ENCODE data around the gene ENDOG.
A peak's percentile ranks its signal among the peaks of the same experiment; 100 is the strongest.

The ENDOG gene

DNA sequence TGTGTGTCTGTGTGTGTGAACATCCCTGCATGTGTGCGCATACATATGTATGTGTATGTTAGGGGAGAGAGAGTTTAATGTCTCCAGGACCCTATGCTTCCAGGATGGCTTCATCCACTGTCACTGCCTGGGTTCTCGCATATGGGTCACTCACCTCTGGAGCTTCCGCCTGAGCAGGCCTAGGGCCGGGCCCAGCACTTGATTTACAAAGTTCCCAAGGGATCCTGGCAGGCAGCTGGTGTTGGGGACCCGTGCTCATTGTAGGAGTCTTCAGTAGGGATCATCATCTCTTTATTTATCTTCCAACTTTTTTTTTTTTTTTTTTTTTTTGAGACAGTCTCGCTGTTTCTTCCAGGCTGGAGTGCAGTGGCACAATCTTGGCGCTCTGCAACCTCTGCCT is 18.2 kb upstream of the ENDOG start:
- no peak for DNase-seq (ENCODE audit: low spot score)

DNA sequence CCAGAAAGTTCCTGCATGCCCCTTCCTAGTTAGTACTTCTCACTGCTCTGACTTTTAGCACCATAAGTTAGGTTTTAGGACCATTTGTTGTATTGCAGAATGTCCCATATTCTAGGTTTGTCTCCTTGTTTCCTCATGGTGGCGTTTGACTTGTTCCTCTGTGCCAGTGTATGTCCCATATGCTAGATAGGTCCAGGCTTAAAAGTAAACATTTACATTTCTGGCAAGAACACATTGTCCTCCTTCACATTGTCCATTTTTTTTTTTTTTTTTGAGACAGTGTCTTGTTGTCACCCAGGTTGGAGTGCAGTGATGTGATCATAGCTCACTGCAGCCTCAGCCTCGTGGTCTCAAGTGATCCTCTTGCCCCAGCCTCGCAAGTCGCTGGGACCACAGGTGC is 15.8 kb upstream of the ENDOG start:
- DNase-seq (ENCODE audit: low spot score) = no peak

DNA sequence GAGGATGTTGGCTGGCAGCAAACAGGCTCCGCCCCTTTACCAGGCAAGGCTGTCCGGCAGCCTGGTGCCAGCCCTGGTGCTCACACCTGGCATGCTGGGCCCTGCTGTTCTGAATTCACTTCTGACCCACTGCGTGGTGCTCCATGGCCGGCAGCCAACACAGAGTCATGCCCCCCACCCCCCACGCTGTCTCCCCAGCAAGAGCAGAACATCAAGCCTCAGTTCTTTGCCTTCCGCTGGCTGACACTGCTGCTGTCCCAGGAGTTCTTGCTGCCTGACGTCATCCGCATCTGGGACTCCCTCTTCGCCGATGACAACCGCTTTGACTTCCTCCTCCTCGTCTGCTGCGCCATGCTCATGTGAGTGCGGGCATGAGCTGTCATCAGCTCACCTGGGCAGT is 12.6 kb upstream of the ENDOG start:
- DNase-seq (ENCODE audit: low spot score) = no peak

DNA sequence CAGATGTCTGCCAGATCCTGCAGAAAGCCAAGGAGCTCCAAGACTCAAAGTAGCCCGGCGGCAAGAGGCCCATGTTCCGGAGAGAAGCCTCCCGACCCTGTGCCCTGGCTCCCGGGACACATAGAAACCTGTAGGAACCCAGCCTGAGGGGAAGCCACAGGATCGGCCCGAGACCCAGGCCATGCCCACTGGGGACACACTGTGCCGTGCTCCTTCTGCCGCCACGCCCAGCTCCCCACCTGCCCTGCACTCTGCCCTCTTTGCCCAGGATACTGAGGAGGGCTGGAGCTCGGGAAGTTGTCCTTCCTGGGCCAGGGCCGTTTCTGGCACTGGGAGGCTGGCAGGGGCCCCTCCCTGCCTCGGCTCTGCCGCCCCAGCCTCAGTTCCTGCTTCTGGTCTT is 10.5 kb upstream of the ENDOG start:
- DNase-seq (ENCODE audit: low spot score) = no peak

DNA sequence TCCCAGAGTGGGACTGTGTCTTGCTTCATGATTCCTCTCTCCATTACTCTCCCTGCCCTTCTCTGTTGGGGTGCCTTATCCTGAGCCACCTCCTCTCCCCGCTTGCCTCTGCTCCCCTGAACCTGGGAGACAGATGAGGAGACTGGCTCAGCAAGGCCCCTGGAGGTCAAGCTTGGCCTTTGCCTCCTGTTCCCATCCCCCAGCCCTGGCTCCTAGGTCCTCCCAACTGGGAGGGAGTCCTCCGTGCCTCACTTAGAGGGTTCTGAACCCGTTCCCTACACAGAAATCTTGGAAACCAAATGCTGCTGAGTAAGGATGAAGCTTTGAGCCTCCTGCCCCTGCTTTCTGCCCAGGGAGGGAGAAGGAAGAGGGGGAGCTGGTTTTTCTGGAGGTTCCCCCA is 9.8 kb upstream of the ENDOG start:
- no peak for DNase-seq (ENCODE audit: low spot score)

DNA sequence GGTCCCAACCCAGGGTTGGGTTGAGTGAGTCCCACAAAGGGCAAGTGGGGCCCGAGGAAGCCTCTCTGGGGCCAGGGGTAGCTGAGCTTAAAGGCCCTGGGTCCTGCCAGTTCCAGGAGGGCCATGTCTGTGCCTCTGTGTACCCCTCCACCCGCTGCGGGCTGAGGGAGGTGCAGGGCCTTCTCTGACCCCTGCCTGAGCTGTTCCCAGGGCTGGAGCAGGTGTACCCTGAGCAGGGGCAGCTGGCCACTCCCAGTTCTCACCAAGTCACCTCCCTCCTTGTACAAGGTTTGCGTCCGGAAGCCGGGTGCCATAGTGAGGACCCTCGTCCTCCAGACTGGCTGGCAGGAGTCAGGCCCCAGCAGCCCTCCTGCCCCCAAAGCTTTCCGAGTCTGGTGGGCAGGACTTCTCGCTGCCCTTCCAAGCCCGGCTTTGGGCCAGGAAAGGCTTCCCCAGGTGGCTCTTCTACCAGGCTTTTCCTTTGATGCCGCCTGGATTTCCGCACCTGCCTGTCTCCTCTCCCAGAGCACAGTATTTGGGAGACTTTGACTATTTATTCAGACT is 9.2 kb upstream of the ENDOG start:
- DNase-seq (ENCODE audit: low spot score) = no peak

DNA sequence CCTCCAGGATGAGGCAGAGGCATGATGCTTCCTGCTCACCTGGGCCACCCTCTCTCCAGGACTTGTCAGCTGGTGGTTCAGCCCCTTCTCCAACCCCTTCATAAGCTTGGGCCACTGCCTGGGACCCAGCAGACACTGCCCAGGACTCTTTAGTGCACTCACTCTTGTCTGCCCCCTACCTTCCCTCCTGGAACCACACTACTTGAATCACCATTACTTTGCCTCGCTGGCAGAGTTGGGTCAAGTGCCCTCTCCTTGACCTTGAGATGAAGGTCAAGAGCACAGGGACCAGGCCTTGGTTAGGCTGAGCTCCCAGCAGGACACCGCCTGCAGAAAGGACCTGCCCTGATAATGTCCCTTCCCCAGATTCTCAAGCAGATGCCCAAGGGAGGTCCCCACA is 8.5 kb upstream of the ENDOG start:
- DNase-seq (ENCODE audit: low spot score) = no peak

DNA sequence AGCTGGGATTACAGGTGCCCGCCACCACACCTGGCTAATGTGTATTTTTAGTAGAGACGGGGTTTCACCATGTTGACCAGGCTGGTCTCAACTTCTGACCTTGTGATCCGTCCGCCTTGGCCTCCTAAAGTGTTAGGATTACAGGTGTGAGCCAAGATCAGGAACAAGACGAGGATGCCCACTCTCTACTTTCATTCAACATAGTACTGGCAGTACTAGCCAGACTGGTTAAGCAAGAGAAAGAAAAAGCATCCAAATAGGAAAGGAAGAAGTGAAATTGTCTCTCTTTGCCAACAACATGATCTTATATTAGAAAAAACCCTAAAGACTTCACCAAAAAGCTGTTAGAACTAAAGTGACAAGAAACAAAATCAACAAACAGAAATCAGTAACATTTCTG is 7.4 kb upstream of the ENDOG start:
- DNase-seq (ENCODE audit: low spot score) = no peak

DNA sequence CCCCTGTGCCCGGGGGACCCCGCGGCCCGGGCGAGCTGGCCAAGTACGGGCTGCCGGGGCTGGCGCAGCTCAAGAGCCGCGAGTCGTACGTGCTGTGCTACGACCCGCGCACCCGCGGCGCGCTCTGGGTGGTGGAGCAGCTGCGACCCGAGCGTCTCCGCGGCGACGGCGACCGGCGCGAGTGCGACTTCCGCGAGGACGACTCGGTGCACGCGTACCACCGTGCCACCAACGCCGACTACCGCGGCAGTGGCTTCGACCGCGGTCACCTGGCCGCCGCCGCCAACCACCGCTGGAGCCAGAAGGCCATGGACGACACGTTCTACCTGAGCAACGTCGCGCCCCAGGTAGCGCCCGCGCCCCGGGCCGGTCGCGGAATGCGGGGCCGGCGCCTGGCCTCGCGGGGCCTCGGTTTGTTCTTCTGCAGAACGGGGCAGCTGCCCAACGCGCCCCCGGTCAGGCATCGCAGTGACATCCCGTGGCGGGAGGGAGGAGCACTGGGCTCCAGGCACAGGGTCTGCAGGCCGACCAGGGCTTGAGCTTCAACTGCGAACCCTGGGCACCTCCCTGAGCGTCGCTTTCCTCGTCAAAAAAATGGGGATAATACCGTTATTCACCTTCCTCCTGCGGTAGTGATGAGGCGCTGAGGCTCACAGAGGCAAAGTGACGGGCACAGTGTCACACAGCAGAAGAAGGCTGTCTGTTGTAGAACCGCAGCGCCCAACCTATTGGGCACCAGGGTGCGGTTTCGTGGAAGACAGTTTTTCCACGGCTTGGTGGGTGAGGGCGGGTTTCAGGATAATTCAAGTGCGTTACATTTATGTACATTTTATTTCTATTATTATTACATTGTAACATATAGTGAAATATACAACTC is 777 bp downstream of the ENDOG start:
- DNase-seq (ENCODE audit: low spot score) = peak; percentile 74

DNA sequence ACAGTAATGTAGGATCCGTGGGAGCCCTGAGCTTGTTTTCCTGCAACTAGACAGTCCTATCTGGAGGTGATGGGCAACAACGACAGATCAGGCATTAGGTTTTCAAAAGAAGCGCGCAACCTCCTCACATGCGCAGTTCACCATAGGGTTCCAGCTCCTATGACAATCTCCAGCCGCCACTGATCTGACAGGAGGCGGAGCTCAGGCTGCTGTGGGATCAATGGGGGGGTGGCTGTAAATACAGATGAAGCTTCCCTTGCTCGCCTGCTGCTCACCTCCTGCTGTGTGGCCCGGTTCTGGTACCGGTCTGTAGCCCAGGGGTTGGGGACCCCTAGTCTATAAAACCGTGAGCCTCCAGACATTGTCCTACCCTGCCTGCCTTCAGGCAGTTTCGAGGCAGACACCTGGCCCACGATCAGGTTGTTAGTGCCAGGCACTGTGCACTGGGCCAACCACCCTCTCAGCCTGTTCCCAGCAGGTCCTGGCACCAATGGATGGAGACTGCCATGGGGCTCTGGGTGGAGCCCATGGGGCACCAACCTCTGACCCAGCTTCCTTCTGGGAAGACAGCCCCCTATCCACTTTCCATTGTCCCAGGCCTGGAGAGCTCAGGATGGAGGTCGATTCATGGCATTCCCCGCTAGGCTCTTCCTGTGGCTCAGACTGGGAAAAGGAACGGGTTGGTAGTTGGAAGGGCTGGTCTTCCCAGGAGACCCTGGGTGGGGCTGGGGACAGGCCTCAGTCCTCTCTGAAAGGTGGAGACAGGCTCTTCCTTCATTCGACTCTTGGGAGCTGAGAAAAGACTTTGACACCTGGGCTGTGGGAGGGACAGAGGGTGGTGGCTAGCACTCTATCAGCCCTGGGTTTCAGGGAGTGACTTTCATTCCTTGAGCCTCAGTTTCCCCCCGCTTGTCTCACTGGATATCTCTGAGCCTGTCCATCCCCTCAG is 1.7 kb downstream of the ENDOG start:
- DNase-seq (ENCODE audit: low spot score) = no peak

DNA sequence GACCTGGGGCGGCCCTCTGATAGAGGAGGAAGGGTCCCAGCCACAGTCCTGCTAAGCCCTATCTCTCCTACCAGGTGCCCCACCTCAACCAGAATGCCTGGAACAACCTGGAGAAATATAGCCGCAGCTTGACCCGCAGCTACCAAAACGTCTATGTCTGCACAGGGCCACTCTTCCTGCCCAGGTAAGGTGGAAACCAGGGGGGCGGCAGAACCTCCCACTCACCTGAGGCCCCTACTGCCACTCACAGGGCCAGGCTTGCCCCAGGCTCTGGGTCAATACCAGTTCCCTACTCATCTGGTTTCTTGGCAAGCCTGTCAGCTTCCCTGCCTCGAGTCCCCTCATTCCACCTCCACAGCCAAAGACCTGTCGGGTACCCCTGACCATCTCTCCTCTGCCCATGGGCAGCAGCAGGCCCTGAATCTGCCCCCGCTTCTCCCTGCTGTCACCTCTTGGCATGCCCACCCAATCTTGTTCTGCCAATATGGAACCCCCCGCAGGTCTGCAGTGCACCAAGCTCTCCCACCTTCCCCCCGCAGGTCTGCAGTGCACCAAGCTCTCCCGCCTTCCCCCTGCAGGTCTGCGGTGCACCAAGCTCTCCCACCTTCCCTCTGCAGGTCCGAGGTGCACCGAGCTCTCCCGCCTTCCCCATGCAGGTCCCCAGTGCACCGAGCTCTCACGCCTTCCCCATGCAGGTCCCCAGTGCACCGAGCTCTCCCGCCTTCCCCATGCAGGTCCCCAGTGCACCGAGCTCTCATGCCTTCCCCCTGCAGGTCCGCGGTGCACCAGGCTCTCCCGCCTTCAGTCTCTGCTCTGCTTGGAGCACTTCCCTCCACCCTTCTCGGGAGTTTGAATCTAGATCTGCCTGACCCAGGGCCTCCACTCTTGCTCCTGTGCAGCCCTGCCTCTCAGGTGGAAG is 2.6 kb downstream of the ENDOG start:
- DNase-seq (ENCODE audit: low spot score) = no peak

DNA sequence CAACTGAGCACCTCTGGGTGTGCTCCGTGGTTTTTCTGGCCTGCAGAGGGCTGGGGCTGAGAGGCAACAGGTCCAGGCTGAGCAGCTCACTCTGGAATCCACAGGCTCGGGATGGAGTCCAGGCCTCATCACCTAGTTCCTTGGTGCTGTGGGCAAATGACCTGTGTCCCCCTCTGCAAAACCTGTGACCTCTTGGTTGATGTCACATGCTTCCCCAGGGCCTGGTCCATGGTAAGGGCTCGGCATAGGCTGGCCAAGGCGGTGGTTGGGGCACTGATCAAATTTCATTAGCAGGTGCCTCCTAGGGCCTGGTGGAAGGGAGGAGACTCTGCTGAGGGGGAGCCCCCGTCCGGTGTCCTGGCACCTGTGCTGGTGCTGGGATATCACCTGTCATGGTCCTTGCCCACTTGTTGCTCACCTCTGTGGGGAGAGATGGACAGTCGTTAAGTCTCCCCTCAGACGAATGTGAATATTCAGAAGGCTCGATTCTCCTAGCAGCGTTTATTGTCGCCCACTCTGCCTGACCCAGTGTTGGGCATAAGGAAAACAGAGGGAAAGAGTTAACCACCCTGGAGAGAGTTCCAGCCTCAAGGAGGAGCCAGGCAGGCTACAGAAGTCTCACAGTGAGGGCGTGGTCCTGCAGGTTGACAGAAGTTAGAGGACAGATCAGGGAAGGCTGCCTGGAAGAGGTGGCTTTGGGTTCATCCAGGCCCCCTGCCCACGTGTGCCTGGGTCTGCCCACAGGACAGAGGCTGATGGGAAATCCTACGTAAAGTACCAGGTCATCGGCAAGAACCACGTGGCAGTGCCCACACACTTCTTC is 3.5 kb downstream of the ENDOG start:
- DNase-seq (ENCODE audit: low spot score) = no peak

DNA sequence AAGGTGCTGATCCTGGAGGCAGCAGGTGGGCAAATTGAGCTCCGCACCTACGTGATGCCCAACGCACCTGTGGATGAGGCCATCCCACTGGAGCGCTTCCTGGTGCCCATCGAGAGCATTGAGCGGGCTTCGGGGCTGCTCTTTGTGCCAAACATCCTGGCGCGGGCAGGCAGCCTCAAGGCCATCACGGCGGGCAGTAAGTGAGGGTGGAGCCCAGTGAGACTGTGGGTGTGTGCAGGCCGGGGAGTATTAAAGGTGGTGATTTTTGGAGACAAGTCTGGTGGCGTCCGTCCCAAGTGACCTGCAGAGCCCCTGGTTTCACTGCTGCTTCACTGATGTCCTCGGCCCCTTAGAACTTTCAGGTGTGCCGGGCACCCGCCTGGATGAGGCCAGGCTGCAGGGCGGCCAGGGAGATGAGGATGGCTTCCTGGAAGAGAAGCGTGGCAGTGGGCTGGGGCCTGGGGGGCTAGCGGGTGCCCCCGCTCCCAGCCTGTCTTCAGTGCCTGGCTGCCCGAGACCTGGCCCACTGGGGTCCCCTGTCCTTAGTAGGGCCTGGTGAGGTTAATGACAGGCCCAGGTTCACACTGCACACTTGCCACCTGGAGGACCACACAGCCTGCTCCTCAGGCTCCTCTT is 4.2 kb downstream of the ENDOG start:
- no peak for DNase-seq (ENCODE audit: low spot score)

DNA sequence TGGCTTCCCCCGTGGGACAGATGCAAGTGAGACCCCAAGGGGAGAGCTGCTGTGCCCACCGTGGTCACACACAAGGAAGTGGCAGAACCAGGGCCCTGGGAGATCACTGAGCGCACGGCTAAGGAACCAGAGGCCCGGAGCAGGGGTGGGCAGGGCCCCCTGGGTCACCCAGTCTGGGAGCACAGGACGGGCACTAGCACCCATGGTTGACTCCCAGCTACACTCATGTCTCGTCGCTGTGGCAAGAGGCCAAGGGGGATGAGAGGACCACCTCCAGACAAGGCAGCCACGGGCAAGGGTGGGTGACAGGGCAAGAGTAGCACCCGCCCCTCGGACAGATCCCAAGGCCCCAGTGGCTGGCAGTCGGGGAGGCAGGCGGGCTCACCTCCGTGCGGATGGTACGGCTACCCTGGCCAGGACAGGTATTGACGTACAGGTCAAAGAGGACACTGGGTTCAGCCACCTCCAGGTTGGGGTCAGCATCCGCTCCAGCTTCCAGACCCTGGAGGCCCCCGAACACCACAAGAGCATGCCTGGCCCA is 5.1 kb downstream of the ENDOG start:
- no peak for DNase-seq (ENCODE audit: low spot score)

DNA sequence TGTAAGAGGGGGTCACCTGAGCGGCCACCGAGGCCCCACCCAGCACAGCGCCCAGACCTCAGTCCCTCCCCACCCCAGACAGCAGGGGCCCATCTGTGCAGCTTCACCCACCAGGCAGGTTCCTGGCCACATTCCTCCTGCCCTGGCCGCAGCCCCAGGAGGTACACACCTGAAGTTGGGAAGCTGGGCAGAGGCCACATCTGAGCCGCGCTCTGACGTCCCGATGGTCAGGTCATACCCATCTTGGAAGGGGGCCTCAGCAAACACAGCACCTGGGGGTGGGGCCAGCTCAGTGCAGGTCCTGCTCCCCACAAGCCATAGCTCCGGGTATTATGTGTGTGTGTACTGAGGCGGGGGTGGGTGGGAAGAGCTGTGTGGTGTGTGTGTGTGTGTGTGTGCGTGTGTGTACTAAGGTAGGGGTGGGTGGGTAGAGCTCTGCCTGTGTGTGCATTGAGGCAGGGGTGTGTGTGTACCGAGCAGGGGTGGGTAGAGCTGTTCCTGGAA is 5.7 kb downstream of the ENDOG start:
- DNase-seq (ENCODE audit: low spot score) = no peak

DNA sequence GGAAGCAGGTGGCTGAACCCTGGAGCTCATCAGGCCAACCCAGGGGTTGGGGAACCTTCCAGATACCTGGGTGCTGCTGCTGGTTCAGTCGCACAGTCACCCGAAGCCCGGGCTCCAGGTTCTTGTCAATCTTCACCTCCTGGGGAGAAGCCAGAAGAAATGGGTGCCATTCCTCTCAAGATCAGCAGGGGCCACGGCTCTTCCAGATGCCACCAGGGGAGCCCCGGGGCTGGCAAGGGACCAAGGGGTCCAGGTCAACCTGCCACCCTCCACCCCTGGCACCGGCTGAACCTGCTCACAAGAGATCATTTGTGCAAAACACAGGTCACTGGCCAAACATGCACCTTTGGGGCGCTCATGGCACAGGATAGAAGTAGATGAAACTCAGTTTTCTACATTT is 6.6 kb downstream of the ENDOG start:
- DNase-seq (ENCODE audit: low spot score) = no peak

DNA sequence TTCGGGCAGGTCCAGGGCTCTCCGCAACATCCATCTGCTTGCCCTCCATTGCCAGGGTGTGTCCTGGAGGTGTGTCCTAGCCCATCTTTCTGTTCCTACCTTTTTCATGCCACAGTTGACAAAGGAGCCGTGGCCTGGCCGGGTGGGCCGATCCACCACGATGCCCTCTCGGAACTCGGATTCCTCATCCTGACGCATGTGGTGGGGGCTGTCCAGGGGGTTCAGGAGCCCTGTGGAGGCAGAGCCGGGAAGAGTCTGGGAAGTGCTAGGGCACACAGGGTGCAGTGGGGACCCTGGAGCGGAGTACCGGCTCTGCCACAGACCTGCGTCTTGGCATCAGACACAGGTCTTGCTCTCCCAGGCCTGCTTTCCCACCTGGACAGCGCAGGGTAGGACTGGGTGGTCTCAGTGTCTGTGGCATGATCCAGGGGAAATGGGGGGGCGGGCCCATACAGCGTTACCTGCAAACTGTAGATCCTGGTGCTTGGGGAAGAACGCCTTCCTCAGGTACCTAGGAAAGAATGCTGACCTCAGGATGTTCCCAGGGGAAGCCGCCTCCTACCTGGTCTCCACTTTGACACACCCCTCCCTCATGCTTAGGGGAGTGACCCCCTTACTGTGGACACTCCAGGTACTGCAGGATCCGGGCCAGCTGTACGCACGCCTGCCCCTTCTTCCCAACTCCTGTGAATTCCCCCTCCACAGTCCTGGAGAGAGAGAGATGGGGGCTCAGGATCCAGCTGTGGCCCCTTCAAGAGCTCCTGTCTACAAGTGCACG is 7.8 kb downstream of the ENDOG start:
- DNase-seq (ENCODE audit: low spot score) = peak; percentile 59

DNA sequence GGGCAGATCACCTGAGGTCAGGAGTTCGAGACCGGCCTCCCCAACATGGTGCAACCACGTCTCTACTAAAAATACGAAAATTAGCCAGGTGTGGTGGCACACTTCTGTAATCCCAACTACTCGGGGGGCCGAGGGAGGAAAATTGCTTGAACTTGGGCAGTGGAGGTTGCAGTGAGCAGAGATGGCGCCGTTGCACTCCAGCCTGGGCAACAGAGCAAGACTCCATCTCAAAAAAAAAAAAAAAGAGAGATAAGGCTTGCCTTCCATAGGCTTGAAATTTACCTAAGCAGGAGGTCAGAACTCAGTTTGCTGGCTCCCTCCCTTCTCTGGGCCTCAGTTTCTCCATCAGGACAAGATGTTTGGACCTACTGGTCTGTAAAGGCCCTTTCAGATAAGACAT is 10.0 kb downstream of the ENDOG start:
- no peak for DNase-seq (ENCODE audit: low spot score)

Measured in HuH-7 (cell line).